WTC11 (cell line): ENCODE results near the gene GRM7. TPM values are rescaled to one million over a fixed set of nuclear protein-coding genes. Genes with fewer than 3 reads are reported as not detected.

ENCODE experiments used
- ATAC-seq: fragments of 200-7000 bp; cut with Tn5 transposase; 2 replicates; pipeline ENCODE4 v1.10.0; 2021; ENCODE audit warnings: mild to moderate bottlenecking, moderate library complexity
- CTCF ChIA-PET: fragments of 300-600 bp; sonication (Branson Sonifier 250); formaldehyde crosslinking; loops from one replicate; lab custom pipeline; 2021; ENCODE audit warnings: antibody characterized with exemption; lab: Charles Lee
- POLR2A ChIA-PET: fragments of 350-600 bp; sonication (Branson Sonifier 250); formaldehyde crosslinking; loops from one replicate; lab custom pipeline; 2021; ENCODE audit warnings: antibody characterized with exemption; lab: Charles Lee
- DNase-seq: peaks from one replicate; pipeline ENCODE4 v3.0.0; 2021; ENCODE audit warnings: low spot score
- H3K27ac Mint-ChIP-seq: 2 replicates; pipeline ENCODE4 v1.8.0; 2021; ENCODE audit warnings: mixed read lengths
- H3K27me3 Mint-ChIP-seq: 2 replicates; pipeline ENCODE4 v1.8.0; 2021; ENCODE audit warnings: low read depth, mild to moderate bottlenecking, moderate library complexity, mixed read lengths
- H3K36me3 Mint-ChIP-seq: 2 replicates; pipeline ENCODE4 v1.8.0; 2021; ENCODE audit warnings: mixed read lengths
- H3K4me1 Mint-ChIP-seq: 2 replicates; pipeline ENCODE4 v1.8.0; 2022; ENCODE audit warnings: mixed read lengths
- H3K4me3 Mint-ChIP-seq: 2 replicates; pipeline ENCODE4 v1.8.0; 2021; ENCODE audit warnings: mild to moderate bottlenecking, moderate library complexity, mixed read lengths
- H3K9me3 Mint-ChIP-seq: 2 replicates; pipeline ENCODE4 v1.8.0; 2021; ENCODE audit warnings: mixed read lengths
- ETV6 ChIP-seq: sonication (generic); formaldehyde crosslinking; IDR thresholded peaks from 2 replicates; pipeline ENCODE4 v1.8.1; 2022; ENCODE audit warnings: mild to moderate bottlenecking, missing genetic modification reagents
- RORB ChIP-seq: fragments of 250-450 bp; sonication (Bioruptor Pico); IDR thresholded peaks from 2 replicates; pipeline ENCODE4 v1.9.0; 2021; ENCODE audit warnings: mild to moderate bottlenecking
- TP53 ChIP-seq: sonication (generic); formaldehyde crosslinking; IDR thresholded peaks from 2 replicates; pipeline ENCODE4 v1.8.1; 2023; ENCODE audit warnings: mild to moderate bottlenecking, missing genetic modification reagents
- ZNF263 ChIP-seq: sonication (generic); formaldehyde crosslinking; IDR thresholded peaks from 2 replicates; pipeline ENCODE4 v1.8.1; 2022; ENCODE audit warnings: low read depth, mild to moderate bottlenecking, moderate library complexity, missing genetic modification reagents
- total RNA-seq: library from RNA; stranded (reverse); gene quantifications from 3 replicates; pipeline ENCODE4 v1.2.3, GENCODE V29; 2021
- TF ChIP-seq, protein P1 (sequence below): fragments of 250-450 bp; sonication (Bioruptor Pico); IDR thresholded peaks from 2 replicates; pipeline ENCODE4 v1.8.0; 2021; ENCODE audit warnings: mild to moderate bottlenecking
- TF ChIP-seq, protein P2 (sequence below): sonication (generic); formaldehyde crosslinking; IDR thresholded peaks from 2 replicates; pipeline ENCODE4 v1.8.0; 2023; ENCODE audit warnings: missing genetic modification reagents
- TF ChIP-seq, protein P3 (sequence below): fragments of 250-450 bp; sonication (Bioruptor Pico); IDR thresholded peaks from 2 replicates; pipeline ENCODE4 v2.1.2; 2022; ENCODE audit warnings: mild to moderate bottlenecking, moderate library complexity
- TF ChIP-seq, protein P4 (sequence below): sonication (generic); formaldehyde crosslinking; IDR thresholded peaks from 2 replicates; pipeline ENCODE4 v1.8.0; 2022; ENCODE audit warnings: mild to moderate bottlenecking, missing genetic modification reagents
- TF ChIP-seq, protein P5 (sequence below): sonication (generic); formaldehyde crosslinking; IDR thresholded peaks from 2 replicates; pipeline ENCODE4 v1.8.1; 2022; ENCODE audit warnings: missing genetic modification reagents, borderline replicate concordance
- TF ChIP-seq, protein P6 (sequence below): sonication (generic); formaldehyde crosslinking; conservative IDR thresholded peaks from 2 replicates; pipeline ENCODE4 v1.8.1; 2022; ENCODE audit warnings: mild to moderate bottlenecking, missing genetic modification reagents
- TF ChIP-seq, protein P7 (sequence below): sonication (generic); formaldehyde crosslinking; conservative IDR thresholded peaks from 2 replicates; pipeline ENCODE4 v1.8.1; 2023; ENCODE audit warnings: mild to moderate bottlenecking, low read depth, missing genetic modification reagents, moderate library complexity
- TF ChIP-seq, protein P8 (sequence below): fragments of 200-600 bp; IDR thresholded peaks from 2 replicates; pipeline ENCODE4 v1.8.0; 2022; ENCODE audit warnings: antibody characterized with exemption
- TF ChIP-seq, protein P9 (sequence below): sonication (generic); formaldehyde crosslinking; IDR thresholded peaks from 2 replicates; pipeline ENCODE4 v1.8.0; 2022; ENCODE audit warnings: mild to moderate bottlenecking, missing genetic modification reagents

Gene GRM7
- total RNA-seq, 1 experiment from 2014 or later = 0.42 TPM

DNA sequence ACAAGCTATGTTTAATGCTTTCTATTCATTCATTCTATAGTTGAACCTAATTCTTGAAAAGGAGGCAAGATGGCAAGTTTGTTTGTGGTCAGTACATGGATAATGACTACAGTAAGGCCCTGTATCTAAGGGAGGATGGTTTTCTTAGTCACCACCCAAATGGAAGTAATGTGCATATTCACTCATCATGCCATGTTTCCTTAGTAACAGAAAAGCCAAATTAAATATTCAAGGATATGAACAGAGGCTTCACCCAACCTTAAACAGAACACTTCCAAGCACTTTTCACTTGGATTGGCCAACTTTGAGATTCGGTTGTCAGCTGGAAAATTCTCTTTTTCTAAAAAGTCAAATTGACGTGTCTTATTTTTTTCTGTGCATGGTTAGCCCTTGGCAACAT lies 835.4 kb downstream of the GRM7 start:
- no peak for TF ChIP-seq RORB (CRISPR knock-in tag)
- TF ChIP-seq, protein P1, sequence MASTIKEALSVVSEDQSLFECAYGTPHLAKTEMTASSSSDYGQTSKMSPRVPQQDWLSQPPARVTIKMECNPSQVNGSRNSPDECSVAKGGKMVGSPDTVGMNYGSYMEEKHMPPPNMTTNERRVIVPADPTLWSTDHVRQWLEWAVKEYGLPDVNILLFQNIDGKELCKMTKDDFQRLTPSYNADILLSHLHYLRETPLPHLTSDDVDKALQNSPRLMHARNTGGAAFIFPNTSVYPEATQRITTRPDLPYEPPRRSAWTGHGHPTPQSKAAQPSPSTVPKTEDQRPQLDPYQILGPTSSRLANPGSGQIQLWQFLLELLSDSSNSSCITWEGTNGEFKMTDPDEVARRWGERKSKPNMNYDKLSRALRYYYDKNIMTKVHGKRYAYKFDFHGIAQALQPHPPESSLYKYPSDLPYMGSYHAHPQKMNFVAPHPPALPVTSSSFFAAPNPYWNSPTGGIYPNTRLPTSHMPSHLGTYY (CRISPR knock-in tag) = no peak
- no peak for TF ChIP-seq ZNF263 (CRISPR knock-in tag)
- no peak for TF ChIP-seq TP53 (CRISPR knock-in tag)
- TF ChIP-seq, protein P2, sequence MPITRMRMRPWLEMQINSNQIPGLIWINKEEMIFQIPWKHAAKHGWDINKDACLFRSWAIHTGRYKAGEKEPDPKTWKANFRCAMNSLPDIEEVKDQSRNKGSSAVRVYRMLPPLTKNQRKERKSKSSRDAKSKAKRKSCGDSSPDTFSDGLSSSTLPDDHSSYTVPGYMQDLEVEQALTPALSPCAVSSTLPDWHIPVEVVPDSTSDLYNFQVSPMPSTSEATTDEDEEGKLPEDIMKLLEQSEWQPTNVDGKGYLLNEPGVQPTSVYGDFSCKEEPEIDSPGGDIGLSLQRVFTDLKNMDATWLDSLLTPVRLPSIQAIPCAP (CRISPR knock-in tag) = no peak
- TF ChIP-seq ETV6 (CRISPR knock-in tag) = no peak
- TF ChIP-seq, protein P3, sequence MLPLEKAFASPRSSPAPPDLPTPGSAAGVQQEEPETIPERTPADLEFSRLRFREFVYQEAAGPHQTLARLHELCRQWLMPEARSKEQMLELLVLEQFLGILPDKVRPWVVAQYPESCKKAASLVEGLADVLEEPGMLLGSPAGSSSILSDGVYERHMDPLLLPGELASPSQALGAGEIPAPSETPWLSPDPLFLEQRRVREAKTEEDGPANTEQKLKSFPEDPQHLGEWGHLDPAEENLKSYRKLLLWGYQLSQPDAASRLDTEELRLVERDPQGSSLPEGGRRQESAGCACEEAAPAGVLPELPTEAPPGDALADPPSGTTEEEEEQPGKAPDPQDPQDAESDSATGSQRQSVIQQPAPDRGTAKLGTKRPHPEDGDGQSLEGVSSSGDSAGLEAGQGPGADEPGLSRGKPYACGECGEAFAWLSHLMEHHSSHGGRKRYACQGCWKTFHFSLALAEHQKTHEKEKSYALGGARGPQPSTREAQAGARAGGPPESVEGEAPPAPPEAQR (CRISPR knock-in tag) = no peak
- TF ChIP-seq, protein P4, sequence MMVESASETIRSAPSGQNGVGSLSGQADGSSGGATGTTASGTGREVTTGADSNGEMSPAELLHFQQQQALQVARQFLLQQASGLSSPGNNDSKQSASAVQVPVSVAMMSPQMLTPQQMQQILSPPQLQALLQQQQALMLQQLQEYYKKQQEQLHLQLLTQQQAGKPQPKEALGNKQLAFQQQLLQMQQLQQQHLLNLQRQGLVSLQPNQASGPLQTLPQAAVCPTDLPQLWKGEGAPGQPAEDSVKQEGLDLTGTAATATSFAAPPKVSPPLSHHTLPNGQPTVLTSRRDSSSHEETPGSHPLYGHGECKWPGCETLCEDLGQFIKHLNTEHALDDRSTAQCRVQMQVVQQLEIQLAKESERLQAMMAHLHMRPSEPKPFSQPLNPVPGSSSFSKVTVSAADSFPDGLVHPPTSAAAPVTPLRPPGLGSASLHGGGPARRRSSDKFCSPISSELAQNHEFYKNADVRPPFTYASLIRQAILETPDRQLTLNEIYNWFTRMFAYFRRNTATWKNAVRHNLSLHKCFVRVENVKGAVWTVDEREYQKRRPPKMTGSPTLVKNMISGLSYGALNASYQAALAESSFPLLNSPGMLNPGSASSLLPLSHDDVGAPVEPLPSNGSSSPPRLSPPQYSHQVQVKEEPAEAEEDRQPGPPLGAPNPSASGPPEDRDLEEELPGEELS (CRISPR knock-in tag) = no peak
- TF ChIP-seq, protein P5, sequence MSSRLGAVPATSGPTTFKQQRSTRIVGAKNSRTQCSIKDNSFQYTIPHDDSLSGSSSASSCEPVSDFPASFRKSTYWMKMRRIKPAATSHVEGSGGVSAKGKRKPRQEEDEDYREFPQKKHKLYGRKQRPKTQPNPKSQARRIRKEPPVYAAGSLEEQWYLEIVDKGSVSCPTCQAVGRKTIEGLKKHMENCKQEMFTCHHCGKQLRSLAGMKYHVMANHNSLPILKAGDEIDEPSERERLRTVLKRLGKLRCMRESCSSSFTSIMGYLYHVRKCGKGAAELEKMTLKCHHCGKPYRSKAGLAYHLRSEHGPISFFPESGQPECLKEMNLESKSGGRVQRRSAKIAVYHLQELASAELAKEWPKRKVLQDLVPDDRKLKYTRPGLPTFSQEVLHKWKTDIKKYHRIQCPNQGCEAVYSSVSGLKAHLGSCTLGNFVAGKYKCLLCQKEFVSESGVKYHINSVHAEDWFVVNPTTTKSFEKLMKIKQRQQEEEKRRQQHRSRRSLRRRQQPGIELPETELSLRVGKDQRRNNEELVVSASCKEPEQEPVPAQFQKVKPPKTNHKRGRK (CRISPR knock-in tag) = no peak
- TF ChIP-seq, protein P6, sequence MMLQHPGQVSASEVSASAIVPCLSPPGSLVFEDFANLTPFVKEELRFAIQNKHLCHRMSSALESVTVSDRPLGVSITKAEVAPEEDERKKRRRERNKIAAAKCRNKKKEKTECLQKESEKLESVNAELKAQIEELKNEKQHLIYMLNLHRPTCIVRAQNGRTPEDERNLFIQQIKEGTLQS (CRISPR knock-in tag) = no peak
- TF ChIP-seq, protein P7, sequence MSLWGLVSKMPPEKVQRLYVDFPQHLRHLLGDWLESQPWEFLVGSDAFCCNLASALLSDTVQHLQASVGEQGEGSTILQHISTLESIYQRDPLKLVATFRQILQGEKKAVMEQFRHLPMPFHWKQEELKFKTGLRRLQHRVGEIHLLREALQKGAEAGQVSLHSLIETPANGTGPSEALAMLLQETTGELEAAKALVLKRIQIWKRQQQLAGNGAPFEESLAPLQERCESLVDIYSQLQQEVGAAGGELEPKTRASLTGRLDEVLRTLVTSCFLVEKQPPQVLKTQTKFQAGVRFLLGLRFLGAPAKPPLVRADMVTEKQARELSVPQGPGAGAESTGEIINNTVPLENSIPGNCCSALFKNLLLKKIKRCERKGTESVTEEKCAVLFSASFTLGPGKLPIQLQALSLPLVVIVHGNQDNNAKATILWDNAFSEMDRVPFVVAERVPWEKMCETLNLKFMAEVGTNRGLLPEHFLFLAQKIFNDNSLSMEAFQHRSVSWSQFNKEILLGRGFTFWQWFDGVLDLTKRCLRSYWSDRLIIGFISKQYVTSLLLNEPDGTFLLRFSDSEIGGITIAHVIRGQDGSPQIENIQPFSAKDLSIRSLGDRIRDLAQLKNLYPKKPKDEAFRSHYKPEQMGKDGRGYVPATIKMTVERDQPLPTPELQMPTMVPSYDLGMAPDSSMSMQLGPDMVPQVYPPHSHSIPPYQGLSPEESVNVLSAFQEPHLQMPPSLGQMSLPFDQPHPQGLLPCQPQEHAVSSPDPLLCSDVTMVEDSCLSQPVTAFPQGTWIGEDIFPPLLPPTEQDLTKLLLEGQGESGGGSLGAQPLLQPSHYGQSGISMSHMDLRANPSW (CRISPR knock-in tag) = no peak
- TF ChIP-seq, protein P8, sequence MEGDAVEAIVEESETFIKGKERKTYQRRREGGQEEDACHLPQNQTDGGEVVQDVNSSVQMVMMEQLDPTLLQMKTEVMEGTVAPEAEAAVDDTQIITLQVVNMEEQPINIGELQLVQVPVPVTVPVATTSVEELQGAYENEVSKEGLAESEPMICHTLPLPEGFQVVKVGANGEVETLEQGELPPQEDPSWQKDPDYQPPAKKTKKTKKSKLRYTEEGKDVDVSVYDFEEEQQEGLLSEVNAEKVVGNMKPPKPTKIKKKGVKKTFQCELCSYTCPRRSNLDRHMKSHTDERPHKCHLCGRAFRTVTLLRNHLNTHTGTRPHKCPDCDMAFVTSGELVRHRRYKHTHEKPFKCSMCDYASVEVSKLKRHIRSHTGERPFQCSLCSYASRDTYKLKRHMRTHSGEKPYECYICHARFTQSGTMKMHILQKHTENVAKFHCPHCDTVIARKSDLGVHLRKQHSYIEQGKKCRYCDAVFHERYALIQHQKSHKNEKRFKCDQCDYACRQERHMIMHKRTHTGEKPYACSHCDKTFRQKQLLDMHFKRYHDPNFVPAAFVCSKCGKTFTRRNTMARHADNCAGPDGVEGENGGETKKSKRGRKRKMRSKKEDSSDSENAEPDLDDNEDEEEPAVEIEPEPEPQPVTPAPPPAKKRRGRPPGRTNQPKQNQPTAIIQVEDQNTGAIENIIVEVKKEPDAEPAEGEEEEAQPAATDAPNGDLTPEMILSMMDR = no peak
- TF ChIP-seq, protein P9, sequence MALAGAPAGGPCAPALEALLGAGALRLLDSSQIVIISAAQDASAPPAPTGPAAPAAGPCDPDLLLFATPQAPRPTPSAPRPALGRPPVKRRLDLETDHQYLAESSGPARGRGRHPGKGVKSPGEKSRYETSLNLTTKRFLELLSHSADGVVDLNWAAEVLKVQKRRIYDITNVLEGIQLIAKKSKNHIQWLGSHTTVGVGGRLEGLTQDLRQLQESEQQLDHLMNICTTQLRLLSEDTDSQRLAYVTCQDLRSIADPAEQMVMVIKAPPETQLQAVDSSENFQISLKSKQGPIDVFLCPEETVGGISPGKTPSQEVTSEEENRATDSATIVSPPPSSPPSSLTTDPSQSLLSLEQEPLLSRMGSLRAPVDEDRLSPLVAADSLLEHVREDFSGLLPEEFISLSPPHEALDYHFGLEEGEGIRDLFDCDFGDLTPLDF (CRISPR knock-in tag) = no peak
- Mint-ChIP-seq H3K27ac (no peak overlapping the region), H3K4me3 (no peak overlapping the region), H3K27me3 (no peaks in the 10 kb centered on the region), H3K9me3 (peaks cover 10% of the 10 kb centered on the region), H3K4me1 (peaks cover 37% of the 10 kb centered on the region), H3K36me3 (no peaks in the 10 kb centered on the region)
- ATAC-seq (no peak), DNase-seq (no peak)
- CTCF ChIA-PET = no interaction called here
- POLR2A ChIA-PET = no interaction called here
